ENCODE results near the gene SPTB.

GRCh38 chr14:64760146-64760755 is 119.5 kb downstream of the SPTB start:
- TF ChIP-seq CTCF (IDR thresholded peaks at IDR 0.05; ENCODE audit: low read depth, low read length), result peak; percentile 83
- TF ChIP-seq POLR2A (IDR thresholded peaks at IDR 0.05; ENCODE audit: extremely low read depth, insufficient read length), result no peak
- peak; percentile 22; the same call in 1 of the 2 replicates for TF ChIP-seq MAX (IDR thresholded peaks at IDR 0.05; ENCODE audit: low read depth, low read length)
- no peak for TF ChIP-seq MYC (IDR thresholded peaks at IDR 0.05; ENCODE audit: low read depth, low read length)
